ENCODE measurements around the gene BAG3.

The BAG3 gene

DNA sequence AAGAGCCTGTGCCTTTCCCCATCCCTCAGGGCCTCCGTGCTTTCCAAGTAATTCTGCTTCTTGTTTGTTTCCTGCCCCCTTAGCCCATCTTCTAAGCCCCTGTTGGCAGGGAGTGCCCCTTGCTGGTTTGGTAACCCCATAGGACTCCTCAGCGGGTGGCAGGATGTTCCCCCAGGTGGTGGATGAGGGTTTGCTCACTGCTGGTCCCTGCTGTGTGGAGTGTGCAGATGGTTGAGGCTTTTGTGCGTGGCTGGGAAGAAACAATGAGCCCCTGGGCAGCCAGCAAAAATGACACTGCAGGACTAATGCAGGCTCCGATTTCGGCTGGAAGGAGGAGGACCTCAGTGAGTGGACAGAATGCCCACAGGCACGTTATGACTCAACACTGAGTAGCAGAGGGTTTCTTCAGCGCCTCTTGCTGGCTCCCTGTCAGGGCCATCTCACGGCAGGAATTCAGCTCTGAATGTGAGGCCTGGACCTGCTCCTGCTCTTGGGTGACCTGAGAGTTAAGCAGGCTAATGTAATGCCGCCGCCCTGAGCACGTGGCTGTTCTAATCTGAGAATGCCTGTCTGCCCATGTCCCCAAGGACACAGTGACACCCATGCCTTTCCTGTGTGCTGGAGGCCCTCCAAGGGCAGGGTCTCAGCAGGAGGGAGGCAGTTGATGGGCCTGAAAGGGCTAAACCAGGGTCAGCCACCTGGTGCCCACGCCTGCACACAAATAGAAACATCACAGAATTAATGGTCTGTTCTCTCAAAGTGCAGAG, 16.6 kb downstream of the BAG3 start:
- DNase-seq = no peak

DNA sequence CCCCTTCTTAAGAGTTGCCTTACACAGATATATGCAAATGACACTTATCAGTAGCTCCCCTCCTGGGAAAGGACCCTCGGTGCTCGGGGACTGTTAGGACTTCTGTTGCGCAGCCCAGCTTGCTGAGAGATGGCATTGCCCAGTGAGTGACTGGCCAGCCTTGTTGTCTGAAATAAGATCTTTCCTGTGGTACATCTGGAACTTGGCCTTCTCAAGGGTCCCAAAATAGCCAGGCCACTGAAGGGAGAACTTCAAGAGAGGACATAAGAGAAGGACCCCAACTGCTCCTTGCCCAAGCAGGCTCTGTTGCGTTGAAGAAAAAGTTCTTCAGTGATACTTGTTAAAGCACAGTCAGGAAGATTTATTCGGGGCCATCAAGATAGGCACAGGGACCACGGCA, 17.3 kb downstream of the BAG3 start:
- DNase-seq = no peak

DNA sequence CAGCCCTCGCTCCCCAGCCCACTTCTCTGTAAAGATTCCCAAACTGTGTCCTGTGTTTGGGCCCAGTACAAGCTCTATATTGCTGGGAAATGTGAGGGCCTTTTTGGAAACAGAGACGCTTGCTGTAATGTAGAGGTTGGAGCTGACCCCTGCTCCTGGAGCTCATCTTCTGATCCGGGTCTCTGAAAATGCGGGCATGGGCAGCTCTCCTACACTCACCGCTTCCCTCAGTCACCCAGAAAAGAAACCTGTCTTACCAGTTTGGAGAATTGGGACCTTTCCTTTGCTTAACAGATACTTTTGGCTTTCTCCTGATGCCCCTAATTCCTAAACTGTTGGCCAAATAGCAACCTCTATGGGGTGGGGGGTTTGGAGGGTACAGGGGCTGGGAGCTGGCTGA, 18.2 kb downstream of the BAG3 start:
- no peak for DNase-seq

DNA sequence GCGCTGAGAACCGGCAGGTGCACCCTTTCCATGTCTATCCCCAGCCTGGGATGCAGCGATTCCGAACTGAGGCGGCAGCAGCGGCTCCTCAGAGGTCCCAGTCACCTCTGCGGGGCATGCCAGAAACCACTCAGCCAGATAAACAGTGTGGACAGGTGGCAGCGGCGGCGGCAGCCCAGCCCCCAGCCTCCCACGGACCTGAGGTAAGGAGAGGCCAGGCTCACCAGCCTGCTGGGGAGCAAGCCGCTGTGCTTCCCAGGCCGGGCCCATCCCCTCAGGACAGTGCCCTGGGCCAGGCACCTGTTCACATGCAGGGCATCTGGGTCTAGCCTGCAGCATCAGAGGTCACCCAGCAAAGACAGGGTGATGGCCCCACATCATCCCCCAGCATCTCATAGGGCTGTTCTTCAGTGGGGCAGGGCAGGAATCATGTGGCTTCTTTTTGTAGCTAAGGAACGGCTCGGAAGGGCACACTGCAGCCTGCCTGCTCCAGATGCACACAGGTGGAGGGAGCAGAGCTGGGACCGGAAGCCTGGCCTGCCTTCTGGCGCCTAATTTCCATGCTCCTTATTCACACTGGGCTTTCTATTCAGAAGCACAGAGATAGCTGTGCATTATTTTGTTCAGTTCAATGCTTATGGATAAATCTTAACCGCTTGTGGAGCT, 18.9 kb downstream of the BAG3 start:
- DNase-seq = no peak

DNA sequence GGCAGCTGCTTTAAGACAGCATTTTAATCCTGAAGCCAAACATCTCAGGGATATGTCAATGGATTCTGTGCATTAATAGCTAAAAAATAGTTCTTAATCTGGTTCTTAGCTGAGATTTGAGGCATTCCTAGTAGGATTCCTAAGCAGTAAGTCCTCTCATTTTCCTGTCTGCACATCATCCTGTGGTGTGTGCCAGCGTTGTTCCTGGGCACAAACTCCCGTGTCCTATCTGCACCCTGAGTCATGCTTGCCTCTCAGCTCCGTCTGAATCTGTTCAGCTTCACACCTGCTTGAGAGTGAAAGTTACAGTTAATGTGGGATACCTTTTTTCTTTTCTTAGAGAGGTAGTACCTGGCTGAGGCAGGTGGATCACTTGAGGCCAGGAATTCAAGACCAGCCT, 19.5 kb downstream of the BAG3 start:
- DNase-seq = no peak

DNA sequence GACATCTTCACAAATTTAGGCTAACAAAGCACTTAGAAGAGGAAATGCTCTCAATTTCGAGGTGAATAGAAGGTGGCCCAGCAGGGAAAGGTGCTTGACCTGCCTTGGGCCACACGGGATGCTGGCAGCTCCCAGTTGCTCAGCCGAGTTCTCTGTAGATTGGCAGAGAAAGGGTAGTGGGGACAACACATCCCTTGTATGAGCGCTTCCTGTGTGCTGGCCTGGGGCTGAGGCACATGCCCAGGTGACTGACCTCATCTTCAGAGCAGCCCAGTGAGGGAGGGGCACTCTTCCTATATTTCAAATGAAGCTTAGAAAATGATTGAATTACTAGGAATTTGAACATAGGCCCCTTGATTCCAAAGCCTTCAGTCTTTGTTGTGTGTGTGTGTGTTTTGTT, 20.2 kb downstream of the BAG3 start:
- no peak for DNase-seq

GRCh38 chr10:119672291-119672690, 21.1 kb downstream of the BAG3 start:
- no peak for DNase-seq

DNA sequence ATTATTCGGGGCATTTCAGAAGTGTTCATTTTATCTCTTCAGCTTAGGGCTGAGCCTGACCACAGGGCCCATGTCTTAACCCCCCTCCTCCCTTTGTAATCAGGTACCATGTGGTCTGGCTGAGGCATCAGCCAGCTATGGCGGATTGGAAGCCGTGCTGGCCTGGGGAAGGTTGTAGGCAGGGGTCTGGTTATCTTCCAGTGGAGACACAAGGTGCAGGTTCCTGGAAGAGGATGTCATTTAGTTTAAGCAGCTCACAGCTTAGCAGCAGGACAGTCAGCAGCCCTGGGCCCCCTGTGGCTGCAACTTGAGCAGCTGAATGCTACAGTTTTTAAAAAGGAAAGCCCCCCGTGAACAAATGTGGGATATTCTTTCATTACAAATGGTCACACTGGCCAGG, 22.1 kb downstream of the BAG3 start:
- DNase-seq = no peak

- DNase-seq = no peak
Observed at GRCh38 chr10:119675483-119676170, 24.4 kb downstream of the BAG3 start.

- DNase-seq = no peak
Observed at GRCh38 chr10:119677126-119677525, 25.9 kb downstream of the BAG3 start.

GRCh38 chr10:119677904-119678755, 26.9 kb downstream of the BAG3 start:
- DNase-seq = no peak

DNA sequence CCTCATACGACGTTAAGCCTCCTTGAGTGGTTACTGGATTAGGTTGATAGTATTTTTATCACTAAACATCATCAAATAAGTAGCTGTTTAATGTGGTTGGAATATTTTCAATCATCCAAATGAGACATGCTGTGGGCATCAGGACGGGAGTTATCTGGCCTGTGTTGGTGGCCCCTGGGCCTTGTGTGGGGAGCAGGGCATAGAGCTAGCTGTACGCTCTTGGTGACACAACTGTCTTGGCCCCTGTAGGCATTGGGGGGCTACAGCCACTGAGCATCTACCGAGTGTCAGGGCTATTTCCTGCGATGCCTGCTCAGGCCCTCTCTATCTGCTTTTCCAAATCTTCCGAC, 28.3 kb downstream of the BAG3 start:
- DNase-seq = no peak

GRCh38 chr10:119680050-119680449, 28.9 kb downstream of the BAG3 start:
- DNase-seq = no peak

GRCh38 chr10:119680650-119681081, 29.5 kb downstream of the BAG3 start:
- no peak for DNase-seq

DNA sequence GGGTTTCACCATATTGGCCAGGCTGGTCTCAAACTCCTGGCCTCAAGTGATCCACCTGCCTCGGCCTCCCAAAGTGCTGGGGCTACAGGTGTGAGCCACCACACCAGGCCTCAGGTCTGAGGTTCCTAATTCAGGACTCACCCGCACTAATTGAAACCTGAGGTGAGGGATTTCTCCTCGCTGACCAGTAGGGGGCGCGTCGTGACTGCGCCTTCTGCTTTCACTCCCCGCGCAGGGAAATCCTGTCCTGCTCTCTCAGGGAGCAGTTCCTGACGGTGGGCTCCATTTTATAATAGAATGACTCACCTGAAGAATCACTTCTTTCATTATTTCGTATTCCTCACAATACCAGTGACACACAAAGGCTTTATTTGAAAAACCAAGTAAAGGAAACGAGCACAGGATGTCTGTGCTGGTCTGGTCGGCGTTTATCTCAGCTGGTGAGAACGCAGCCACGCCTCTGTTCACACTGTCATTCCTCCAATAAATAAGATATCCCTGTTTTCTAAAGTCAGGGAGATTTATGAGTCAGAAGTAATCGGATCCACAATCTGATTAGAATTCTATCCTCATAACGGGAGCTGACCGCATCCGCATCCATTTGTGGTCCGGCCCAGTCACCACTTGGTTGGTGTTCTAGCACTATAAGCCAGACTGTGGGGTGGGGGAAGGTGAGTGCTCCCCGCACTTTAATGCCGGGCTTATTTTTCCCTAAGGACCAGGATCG, 35.4 kb downstream of the BAG3 start:
- DNase-seq = peak in 1 of 2 experiments; percentile 25

GRCh38 chr10:119687192-119688032, 36.2 kb downstream of the BAG3 start:
- no peak for DNase-seq

DNA sequence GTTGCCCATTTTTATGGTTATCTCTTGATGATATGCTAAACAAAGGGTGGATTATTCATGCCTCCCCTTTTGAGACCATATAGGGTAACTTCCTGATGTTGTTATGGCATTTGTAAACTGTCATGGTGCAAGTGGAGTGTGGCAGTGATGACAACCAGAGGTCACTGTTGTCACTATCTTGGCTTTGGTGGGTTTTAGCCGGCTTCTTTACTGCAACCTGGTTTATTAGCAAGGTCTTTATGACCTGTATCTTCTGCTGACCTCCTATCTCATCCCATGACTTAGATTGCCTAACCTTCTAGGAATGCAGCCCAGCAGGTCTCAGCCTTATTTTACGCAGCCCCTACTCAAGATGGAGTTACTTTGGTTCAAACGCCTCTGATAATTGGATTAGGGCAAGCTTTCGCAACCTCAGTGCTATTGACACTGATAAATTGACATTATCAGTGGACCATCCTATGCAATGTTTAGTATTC, 36.9 kb downstream of the BAG3 start:
- no peak for DNase-seq

DNA sequence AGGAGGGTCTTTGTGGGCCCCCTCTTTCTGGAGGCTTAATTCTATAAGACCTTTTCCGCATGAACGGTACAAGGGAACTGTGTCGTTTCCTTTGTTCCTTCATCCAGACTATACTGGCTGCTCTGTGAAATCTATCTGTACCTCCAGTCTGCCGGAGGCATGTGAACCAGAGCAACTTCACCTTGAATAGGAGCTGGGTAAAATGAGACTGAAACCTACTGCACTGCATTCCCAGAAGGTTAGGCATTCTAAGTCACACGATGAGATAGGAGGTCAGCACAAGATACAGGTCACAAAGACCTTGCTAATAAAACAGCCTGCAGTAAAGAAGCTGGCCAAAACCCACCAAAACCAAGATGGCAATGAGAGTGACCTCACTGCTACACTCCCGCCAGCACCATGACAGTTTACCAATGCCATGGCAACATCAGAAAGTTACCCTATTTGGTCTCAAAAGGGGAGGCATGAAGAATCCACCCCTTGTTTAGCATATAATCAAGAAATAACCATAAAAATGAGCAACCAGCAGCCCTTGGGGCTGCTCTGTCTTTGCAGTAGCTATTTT, 37.9 kb downstream of the BAG3 start:
- no peak for DNase-seq

GRCh38 chr10:119691726-119692125, 40.5 kb downstream of the BAG3 start:
- DNase-seq = no peak

DNA sequence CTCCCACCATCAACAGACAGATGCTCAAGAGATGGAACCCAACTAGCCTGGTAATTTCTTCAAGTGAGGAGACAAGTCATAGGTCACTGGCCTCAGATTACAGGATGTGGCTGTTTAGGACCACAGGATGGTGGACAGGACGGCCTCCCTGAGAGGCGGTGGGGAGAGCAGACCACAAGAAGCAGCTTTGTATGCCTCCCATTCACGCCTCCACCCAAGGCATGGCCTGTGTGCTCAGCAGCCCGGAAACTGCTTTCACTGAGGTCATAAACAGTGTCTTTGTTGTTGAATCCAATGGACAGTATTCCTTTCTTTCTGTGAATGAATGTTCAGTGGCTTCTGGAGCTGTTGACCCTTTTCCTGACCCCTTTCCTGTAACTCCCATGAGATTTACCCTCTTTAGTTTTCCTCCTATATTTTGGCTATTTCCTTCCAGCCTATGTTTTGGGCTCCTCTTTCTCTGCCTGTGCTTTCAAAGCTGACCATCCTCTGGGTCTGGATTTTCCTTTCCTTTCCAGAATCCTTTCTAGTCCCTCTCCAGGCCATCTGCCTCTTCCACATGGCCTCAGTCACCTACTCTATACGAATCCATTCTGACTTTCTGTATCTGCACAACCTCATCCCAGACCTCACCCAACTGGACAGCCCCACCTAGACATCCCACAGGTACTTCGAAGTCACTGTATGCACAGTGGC, 42.2 kb downstream of the BAG3 start:
- DNase-seq = no peak
